Omental fat pad (tissue), 4 donors: ENCODE measurements around the gene SH3BP4. TPM values are rescaled to one million over a fixed set of nuclear protein-coding genes. Genes with fewer than 3 reads are reported as not detected.

Experiments
- ATAC-seq: fragments of 150-250 bp; one replicate; pipeline ENCODE4 v1.9.1; 2016; ENCODE audit warnings: mild to moderate bottlenecking, moderate library complexity; ENCODE audit not compliant: low FRiP score
- DNase-seq: peaks from one replicate; pipeline ENCODE4 v3.0.0-alpha.2; 2019; ENCODE audit warnings: low spot score
- CTCF ChIP-seq, 3 donors: fragments of 450-650 bp; IDR thresholded peaks; one replicate each; pipeline ENCODE4 v1.5.1; 2016 to 2017; ENCODE audit warnings: antibody characterized with exemption in 3 of 3, mild to moderate bottlenecking in 3 of 3, moderate library complexity in 2 of 3
- total RNA-seq, 4 donors: library from RNA; depleted of rRNA; stranded (reverse); fragments of >200 nt; gene quantifications; one replicate each; pipeline ENCODE4 v1.1.0, GENCODE V29; 2016

SH3BP4 gene
- total RNA-seq, 4 donors from 2014 or later, result 32.5 to 66.9 (median 44.2) TPM

DNA sequence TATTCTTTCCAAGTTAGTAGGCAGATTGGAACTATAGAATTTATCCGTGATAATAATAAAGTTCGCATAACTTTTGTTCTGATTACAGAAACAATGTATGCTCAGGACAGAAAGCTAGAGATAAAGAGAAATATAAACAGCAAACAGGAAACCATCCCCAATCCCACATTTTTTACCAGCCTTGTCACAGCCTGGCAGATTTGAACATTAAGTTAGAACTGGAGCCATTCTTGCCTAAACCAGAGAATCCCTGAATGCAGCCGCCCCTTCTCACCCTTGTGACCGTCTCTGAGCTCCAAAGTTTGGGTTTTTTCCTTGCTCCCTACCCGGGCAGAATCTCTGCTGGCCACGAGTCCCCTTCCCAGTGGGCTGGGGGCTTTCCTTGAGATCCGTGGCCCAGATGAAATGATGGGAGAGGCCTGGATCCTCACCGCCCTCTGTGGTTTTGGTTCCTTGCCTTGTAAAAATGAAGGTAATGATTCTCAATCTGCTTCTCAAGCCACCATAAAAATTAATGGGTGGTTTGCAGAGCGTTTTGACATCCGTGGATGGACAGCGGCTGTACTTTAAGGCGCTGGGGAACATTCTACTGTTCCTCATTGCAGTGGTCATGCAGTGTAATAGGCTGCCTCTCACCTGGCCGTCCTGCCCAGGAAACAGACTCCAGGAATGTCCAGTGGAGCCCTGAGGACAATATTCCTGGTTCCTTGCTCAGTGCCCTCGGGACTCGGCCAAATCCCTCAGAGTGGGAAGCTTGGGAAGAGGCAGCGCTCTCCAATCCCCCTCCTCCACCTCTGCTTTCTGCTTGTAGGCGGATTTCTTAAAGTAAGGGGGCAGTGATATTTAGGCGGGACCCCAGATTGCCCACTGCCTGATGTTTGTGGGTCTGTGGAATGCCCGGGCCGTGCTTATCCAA lies 1.6 kb downstream of the SH3BP4 start:
- no peak for DNase-seq
- TF ChIP-seq CTCF (IDR thresholded peaks at IDR 0.05), result no peak
- no peak for ATAC-seq

DNA sequence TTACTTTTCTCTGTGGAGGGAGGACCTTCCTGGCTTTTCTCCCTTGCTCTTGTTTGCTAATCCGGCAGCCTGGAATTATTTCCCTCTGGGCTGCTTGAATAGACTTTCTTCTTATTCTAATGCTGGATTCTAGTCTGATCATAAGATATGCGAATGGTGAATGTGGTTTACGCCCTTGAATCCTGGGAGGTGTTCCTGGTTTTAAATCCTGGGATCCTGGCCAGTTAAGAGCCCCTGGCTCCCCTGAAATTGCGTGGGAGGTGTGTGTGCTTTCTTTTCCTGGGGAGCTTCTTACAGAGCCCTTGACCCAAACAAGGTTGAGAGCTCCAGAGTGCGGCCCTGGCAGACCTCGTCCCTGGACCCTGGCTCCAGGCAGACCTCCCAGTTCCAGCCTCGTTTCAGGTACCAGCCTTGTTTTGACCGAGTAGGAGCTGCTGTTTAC lies 2.8 kb downstream of the SH3BP4 start:
- peak; percentile 21 for ATAC-seq
- no peak for DNase-seq
- TF ChIP-seq CTCF (IDR thresholded peaks at IDR 0.05), result no peak

DNA sequence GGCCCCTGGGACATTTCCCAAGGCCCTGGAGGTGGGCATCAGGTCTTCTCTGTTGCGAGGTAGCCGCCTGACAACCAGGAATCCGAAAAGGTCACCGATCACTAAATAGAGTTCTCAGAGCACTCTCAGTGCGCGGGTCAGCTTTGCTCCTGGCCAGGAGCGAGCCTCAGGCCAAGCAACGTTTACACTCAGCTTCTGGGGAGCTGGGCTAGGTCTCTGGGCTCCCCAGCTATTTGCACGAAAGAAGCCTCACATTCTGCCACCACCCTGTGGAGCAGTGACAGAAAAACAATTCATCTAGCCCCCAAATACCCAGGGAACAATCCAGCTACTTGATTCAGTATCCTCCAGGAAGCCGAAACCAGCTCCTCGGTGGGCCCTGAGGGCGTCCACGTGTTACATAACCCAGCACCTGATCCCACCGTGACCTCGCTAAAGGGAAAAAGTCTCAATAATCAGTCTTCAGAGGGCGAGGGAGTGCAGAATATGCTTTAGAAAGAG lies 3.3 kb downstream of the SH3BP4 start:
- no peak for DNase-seq
- no peak for TF ChIP-seq CTCF (IDR thresholded peaks at IDR 0.05)
- ATAC-seq, result no peak

GRCh38 chr2:234955971-234956509 lies 4.2 kb downstream of the SH3BP4 start:
- DNase-seq, result no peak
- ATAC-seq, result no peak
- no peak for TF ChIP-seq CTCF (IDR thresholded peaks at IDR 0.05)

- DNase-seq (no peak), ATAC-seq (no peak)
- TF ChIP-seq CTCF (IDR thresholded peaks at IDR 0.05), result no peak
Measured at GRCh38 chr2:234957834-234958135, 6.0 kb downstream of the SH3BP4 start.

- TF ChIP-seq CTCF (IDR thresholded peaks at IDR 0.05), result no peak
- DNase-seq, result no peak
- no peak for ATAC-seq
Measured at GRCh38 chr2:234958311-234958710, 6.5 kb downstream of the SH3BP4 start.
